Transverse colon (tissue), 4 donors: ENCODE data around the gene STAM2. TPM values are rescaled to one million over a fixed set of nuclear protein-coding genes. Genes with fewer than 3 reads are reported as not detected.
"Not testable (repeated sequence)": the region's sequence is repeated elsewhere in the genome, so short reads cannot be mapped to it uniquely, and the experiment has no call there.

Experiments used
- DNase-seq: peaks from one replicate; pipeline ENCODE4 v3.0.0-alpha.2; 2019
- H3K27ac ChIP-seq, 4 donors: fragments of 200-600 bp; sonication (generic); 2 replicates each; pipeline ENCODE4 v1.5.1; 2016 to 2018; ENCODE audit warnings: inconsistent platforms in 4 of 4
- H3K27me3 ChIP-seq: fragments of 200-600 bp; sonication (generic); 2 replicates; pipeline ENCODE4 v1.5.1; 2017; ENCODE audit warnings: inconsistent platforms
- H3K36me3 ChIP-seq, 4 donors: fragments of 200-600 bp; sonication (generic); 2 replicates each; pipeline ENCODE4 v1.5.1; 2017 to 2019; ENCODE audit warnings: inconsistent platforms in 4 of 4
- H3K4me1 ChIP-seq, 4 donors: fragments of 200-600 bp; sonication (generic); 2 replicates each; pipeline ENCODE4 v1.5.1; 2017 to 2020; ENCODE audit warnings: inconsistent platforms in 4 of 4
- H3K4me3 ChIP-seq, 4 donors: fragments of 200-600 bp; sonication (generic); 1 replicate in 1 of 4; 2 replicates in 3 of 4; pipeline versions ENCODE4 v1.5.1 to v1.6.1; 2017 to 2019; ENCODE audit warnings: inconsistent platforms in 4 of 4
- H3K9me3 ChIP-seq, 2 donors: fragments of 200-600 bp; sonication (generic); 2 replicates each; pipeline ENCODE4 v1.5.1; 2017 to 2019; ENCODE audit warnings: inconsistent platforms in 2 of 2
- CTCF ChIP-seq, 5 experiments: fragments of 200-600 bp in 3 of 5; fragments of 450-650 bp in 2 of 5; sonication (generic) in 3 of 5; IDR thresholded peaks; 1 replicate in 2 of 5; 2 replicates in 3 of 5; pipeline ENCODE4 v1.5.1; 2016 to 2017; ENCODE audit warnings: antibody characterized with exemption in 5 of 5, inconsistent platforms in 3 of 5, mild to moderate bottlenecking in 2 of 5, moderate library complexity in 1 of 5
- EP300 ChIP-seq: sonication (generic); formaldehyde crosslinking; IDR thresholded peaks from one replicate; pipeline ENCODE4 v1.6.1; 2017; ENCODE audit warnings: antibody characterized with exemption, low read depth
- POLR2A ChIP-seq: fragments of 450-650 bp; IDR thresholded peaks from one replicate; pipeline ENCODE4 v1.6.1; 2016; ENCODE audit warnings: antibody characterized with exemption, mild to moderate bottlenecking, moderate library complexity
- POLR2AphosphoS5 ChIP-seq, 3 donors: sonication (generic); formaldehyde crosslinking; IDR thresholded peaks; one replicate each; pipeline ENCODE4 v1.6.1; 2016; ENCODE audit warnings: antibody characterized with exemption in 3 of 3
- WGBS, 2 donors: methylation state at CpG; one replicate each; pipeline ENCODE4 v1.1.5; 2018; ENCODE audit warnings: low coverage in 1 of 2; 5-methylcytosine and 5-hydroxymethylcytosine counted together
- in situ Hi-C, 4 donors: fragments of 200-750 bp; cut with MboI; loops; one replicate each; pipeline versions ENCODE4 v1.15.0 to v1.15.1; 2017; ENCODE audit warnings: low sequenced_read_pairs in 3 of 4, low pct_ligation_motif_present in 1 of 4, low pct_unique_long_range_greater_than_20kb in 1 of 4
- intact Hi-C: fragments of 100-400 bp; cut with DNase I; formaldehyde crosslinking; loops from one replicate; pipeline ENCODE4 v1.15.1; 2023; ENCODE audit warnings: low total_unique reads
- total RNA-seq, 4 donors: library from RNA; depleted of rRNA; stranded (reverse); fragments of >200 nt; gene quantifications; one replicate each; pipeline ENCODE4 v1.1.0, GENCODE V29; 2016

STAM2 gene
- total RNA-seq, 4 donors from 2014 or later: 17.1 to 57.2 (median 38.1) TPM

DNA sequence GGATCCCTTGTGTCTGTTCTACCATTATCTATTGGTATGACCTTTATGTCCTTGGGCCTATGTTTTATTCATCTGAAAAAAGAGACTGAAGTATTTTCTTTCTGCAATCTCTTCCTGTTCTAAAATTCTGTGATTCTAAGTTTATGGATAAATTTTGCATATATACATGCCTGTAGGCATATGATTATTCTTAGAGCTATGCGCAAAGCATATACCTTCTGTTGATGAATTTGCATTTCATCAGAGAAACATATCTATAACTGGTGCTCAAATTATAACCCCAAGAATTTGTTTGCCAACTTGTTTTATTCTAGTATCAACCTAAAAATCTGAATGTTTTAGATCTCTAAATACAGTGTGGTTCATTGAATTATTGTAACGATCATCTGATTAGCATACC is 83.5 kb downstream of the STAM2 start:
- DNase-seq: no peak
- 92 to 93% methylated on average over 2 of the region's 2 CpGs for WGBS, 2 donors
- H3K9me3 ChIP-seq: no peaks in the 10 kb centered on the region
- H3K27ac ChIP-seq: no peak overlapping the region
- no peak for TF ChIP-seq POLR2AphosphoS5 (IDR thresholded peaks at IDR 0.05)
- TF ChIP-seq CTCF (IDR thresholded peaks at IDR 0.05): no peak
- TF ChIP-seq POLR2A: no peak
- TF ChIP-seq EP300: no peak
- no peaks in the 10 kb centered on the region for H3K36me3 ChIP-seq
- in situ Hi-C loops: no loop called here
- H3K27me3 ChIP-seq: peaks cover 23% of the 10 kb centered on the region
- no peak overlapping the region for H3K4me3 ChIP-seq
- intact Hi-C loops: no loop called here
- peaks cover 0 to 2% (median 0%) of the 10 kb centered on the region in 4 donors for H3K4me1 ChIP-seq

DNA sequence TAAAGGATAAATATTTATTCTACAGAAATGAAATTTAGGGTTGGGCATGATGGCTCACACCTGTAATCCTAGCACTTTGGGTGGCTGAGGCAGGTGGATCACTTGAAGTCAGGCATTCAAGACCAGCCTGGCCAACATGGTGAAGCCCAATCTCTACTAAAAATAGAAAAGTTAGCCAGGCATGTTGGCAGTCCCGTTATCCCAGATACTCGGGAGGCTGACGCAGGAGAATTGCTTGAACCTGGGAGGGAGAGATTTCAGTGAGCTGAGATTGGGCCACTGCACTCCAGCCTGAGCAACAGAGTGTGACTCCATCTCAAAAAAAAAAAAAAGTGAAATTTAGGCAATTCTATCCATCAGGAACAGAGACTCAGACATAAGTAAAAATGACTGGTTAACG is 84.8 kb downstream of the STAM2 start:
- H3K27ac ChIP-seq, in situ Hi-C loops, H3K27me3 ChIP-seq, H3K36me3 ChIP-seq, DNase-seq, H3K9me3 ChIP-seq, H3K4me1 ChIP-seq, intact Hi-C loops, H3K4me3 ChIP-seq: not testable (repeated sequence)
- 88 to 89% methylated on average over 4 of the region's 4 CpGs for whole genome bisulfite sequencing, 2 donors

GRCh38 chr2:152089238-152089637 is 86.3 kb downstream of the STAM2 start:
- WGBS, 2 donors: 60% methylated on average over 2 of the region's 2 CpGs; no CpG with 5 or more reads in 1 of the 2 donors
- no peak overlapping the region for H3K4me3 ChIP-seq
- H3K27me3 ChIP-seq: no peaks in the 10 kb centered on the region
- DNase-seq: no peak
- intact Hi-C loops (no loop called here), in situ Hi-C loops (no loop called here)
- H3K36me3 ChIP-seq: no peaks in the 10 kb centered on the region
- TF ChIP-seq POLR2A (no peak), POLR2AphosphoS5 (IDR thresholded peaks at IDR 0.05) (no peak), EP300 (no peak), CTCF (IDR thresholded peaks at IDR 0.05) (no peak)
- no peaks in the 10 kb centered on the region for H3K4me1 ChIP-seq
- H3K27ac ChIP-seq: no peak overlapping the region
- no peaks in the 10 kb centered on the region for H3K9me3 ChIP-seq

GRCh38 chr2:152088006-152088405 is 87.6 kb downstream of the STAM2 start:
- TF ChIP-seq CTCF (IDR thresholded peaks at IDR 0.05) (no peak), POLR2A (no peak), EP300 (no peak), POLR2AphosphoS5 (IDR thresholded peaks at IDR 0.05) (no peak)
- intact Hi-C loops: no loop called here
- Histone ChIP-seq H3K27me3 (no peaks in the 10 kb centered on the region), H3K4me3 (no peak overlapping the region), H3K9me3 (no peaks in the 10 kb centered on the region), H3K36me3 (no peaks in the 10 kb centered on the region), H3K4me1 (no peaks in the 10 kb centered on the region), H3K27ac (no peak overlapping the region)
- DNase-seq: no peak
- 80 to 87% methylated on average over 3 of the region's 3 CpGs for WGBS, 2 donors
- in situ Hi-C loops: no loop called here

DNA sequence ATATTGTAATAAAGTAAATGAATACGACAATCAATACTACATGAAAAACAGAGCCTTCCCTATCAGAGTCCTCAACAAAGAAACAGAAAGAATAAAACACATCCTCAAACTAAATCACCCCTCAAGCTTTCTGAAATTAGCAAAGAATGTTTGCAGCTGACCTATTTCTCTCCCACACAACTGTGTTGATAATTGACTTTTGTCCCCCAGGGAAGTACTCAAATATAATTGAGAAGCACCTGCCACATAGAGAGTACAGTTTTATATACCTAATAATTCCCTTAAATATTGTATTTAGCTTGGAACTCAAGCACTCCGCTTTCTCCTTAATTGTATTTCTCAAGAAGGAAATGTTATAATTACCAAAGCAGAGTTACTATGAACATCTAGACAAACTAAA is 89.3 kb downstream of the STAM2 start:
- no peaks in the 10 kb centered on the region for H3K36me3 ChIP-seq
- H3K9me3 ChIP-seq: no peaks in the 10 kb centered on the region
- no peak overlapping the region for H3K4me3 ChIP-seq
- no peak for DNase-seq
- TF ChIP-seq POLR2AphosphoS5 (IDR thresholded peaks at IDR 0.05): no peak
- no peaks in the 10 kb centered on the region for H3K4me1 ChIP-seq
- no peak overlapping the region for H3K27ac ChIP-seq
- in situ Hi-C loops (no loop called here), intact Hi-C loops (no loop called here)
- no peaks in the 10 kb centered on the region for H3K27me3 ChIP-seq
- 95 to 100% methylated on average over 2 of the region's 2 CpGs for WGBS, 2 donors
